D721Med (cell line): ENCODE measurements around the gene LAMA3.

Experiments
- DNase-seq: peaks from one replicate; pipeline ENCODE4 v3.0.0; 2011; ENCODE audit warnings: low spot score; ENCODE audit not compliant: insufficient read length
- FAIRE-seq: peaks from 2 replicates; lab custom pipeline; 2011; peaks lifted over from hg19 to GRCh38; lab: Jason Lieb, UNC
- TF ChIP-seq, protein P1 (sequence below): IDR thresholded peaks from 2 replicates; pipeline ENCODE4 v1.5.1; 2012; ENCODE audit warnings: mild to moderate bottlenecking, control low read depth; ENCODE audit not compliant: insufficient read depth; ENCODE audit errors: missing control alignments

LAMA3 gene

DNA sequence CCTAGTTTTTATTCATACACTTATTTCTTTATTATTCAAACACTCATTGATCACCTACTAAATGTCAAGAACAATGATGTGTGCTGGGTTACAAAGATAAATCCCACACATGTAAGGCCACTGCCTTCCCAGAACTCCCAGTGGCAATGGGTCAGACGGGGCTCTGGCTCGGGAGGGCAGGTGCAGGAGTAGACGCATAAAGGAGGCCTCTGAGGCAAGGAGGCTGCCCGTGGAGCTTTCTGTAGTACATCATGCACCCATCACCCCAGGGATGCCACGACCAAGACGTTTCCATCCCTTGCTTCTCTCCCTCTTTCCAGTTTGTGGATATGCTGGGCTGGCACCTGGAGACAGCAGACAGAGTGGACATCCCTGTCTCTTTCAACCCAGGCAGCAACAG lies 172.1 kb downstream of the LAMA3 start:
- TF ChIP-seq, protein P1, sequence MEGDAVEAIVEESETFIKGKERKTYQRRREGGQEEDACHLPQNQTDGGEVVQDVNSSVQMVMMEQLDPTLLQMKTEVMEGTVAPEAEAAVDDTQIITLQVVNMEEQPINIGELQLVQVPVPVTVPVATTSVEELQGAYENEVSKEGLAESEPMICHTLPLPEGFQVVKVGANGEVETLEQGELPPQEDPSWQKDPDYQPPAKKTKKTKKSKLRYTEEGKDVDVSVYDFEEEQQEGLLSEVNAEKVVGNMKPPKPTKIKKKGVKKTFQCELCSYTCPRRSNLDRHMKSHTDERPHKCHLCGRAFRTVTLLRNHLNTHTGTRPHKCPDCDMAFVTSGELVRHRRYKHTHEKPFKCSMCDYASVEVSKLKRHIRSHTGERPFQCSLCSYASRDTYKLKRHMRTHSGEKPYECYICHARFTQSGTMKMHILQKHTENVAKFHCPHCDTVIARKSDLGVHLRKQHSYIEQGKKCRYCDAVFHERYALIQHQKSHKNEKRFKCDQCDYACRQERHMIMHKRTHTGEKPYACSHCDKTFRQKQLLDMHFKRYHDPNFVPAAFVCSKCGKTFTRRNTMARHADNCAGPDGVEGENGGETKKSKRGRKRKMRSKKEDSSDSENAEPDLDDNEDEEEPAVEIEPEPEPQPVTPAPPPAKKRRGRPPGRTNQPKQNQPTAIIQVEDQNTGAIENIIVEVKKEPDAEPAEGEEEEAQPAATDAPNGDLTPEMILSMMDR, result no peak
- no peak for DNase-seq
- no peak for FAIRE-seq

DNA sequence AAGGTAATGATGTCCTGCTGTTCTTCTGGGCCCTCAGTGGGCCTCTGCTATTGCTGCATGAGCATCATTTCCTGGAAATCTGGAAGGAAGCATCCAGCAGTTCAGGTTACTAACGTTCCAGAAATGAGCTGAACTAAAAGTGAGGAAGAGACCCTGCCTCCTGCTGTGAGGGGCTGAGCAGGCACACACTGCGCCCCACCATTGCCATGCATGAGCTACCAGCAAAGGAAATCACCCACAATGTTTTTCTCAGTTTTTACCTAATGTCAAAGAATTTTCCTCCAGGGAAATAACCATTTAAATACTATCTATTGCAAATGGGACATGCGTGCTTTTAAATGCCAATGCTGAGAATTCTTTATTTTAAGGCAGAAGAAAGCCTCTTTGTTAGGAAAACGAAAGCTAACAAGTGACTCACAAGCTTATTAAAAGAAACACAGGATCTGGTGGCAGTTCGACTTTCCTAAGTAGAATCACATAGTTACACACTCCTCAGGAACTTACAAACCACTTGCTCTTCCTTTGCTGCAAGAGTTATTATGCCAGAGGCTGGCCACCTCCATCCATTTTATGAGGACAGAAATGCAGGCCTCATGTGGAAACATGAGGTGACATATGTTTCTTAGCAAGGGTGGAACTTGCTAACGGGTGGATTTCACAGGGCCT lies 172.7 kb downstream of the LAMA3 start:
- TF ChIP-seq, protein P1, result no peak
- FAIRE-seq (no peak), DNase-seq (no peak)

DNA sequence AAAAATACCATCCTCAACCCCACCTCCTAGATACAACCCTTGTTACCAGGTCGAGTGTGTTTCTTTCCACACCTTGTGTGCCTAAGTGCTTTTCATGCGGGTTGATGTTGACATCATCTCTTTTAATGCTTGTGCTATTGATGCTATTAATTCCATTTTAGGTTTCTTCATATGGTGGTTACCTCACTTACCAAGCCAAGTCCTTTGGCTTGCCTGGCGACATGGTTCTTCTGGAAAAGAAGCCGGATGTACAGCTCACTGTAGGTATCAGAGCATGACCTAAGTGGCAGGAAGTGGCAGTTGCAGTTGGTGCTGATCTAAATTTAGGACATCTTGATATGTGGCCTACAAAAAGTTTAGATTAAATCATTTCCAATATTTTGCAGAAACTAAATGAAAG lies 175.4 kb downstream of the LAMA3 start:
- no peak for FAIRE-seq
- TF ChIP-seq, protein P1, result no peak
- no peak for DNase-seq

DNA sequence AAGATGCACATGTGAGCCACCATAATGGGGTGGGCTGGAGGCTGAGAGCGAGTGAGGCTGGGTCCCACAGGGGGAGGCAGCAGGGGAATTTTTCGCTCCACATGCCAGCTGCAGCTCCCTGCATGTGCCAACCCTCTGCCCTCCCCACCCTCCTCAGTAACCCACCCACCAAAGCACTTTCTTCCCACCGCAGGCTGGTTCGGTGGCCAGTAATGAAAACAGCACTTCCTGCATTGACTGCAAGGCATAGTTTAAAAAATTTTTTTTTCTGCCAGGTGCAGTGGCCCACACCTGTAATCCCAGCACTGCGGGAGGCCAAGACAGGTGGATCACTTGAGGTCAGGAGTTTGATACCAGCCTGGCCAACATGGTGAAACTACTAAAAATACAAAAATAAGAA lies 177.8 kb downstream of the LAMA3 start:
- TF ChIP-seq, protein P1, result no peak
- DNase-seq (no peak), FAIRE-seq (no peak)

DNA sequence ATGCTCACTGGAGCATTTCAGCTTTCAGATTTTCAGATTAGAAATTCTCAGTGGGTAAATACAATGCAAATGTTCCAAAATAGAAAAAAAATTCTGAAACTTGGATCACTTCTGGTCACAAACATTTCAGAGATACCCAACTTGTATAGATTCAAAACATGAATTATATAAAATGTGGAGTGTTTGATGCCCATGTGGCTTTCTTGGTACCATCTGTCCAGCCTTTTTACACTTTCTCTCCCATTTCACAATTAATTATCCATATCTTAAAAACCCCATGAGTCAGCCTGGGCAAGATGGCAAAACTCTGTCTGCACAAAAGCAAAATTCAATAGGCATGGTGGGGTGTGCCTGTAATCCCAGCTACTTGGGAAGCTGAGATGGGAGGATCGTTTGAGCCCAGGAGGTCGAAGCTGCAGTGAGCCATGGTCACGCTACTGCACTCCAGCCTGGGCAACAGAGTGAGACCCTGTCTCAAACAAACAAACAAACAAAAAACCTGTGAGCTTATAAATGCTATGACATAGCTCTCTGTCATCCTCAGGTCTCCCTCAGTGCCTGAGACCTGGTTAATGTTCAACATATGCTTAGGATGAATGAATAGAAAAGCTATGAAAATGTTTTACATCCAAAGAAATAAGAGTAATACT lies 179.0 kb downstream of the LAMA3 start:
- FAIRE-seq (no peak), DNase-seq (no peak)
- TF ChIP-seq, protein P1, result no peak

DNA sequence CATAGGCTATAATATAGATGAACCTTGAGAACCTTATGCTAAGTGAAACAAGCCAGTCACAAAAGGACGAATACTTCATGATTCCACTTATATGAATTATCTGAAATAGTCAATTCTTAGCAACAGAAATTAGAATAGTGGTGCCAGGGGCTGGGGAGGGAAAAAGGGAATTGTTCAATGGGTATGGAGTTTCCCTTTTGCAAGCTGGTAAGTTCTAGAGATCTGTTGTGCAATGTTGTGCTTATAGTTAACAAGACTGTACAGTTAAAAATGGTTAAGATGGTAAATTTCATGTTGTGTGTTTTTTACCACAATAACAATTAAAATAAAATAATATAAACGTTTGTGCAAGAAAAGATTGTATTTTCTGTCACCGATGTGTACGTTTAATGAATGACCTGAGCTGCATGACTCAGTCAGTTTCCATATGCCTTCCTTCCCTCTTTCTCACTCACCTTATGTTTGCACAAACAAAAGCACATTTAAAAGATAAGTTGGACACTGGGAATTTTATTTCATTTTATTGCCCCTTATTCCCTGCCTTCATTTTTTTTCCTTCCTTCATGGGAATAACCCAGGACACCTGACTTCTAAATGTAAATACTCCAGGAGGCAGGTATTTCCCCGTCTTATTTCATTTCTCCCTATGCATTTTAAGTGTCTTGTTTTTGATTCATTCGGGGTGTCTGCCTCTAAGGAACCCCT lies 181.6 kb downstream of the LAMA3 start:
- DNase-seq, result no peak
- FAIRE-seq, result peak; percentile 69
- TF ChIP-seq, protein P1, result no peak
